Measurements from ENCODE around the gene GTF2IRD2.
"Not testable (repeated sequence)": the region's sequence is repeated elsewhere in the genome, so short reads cannot be mapped to it uniquely, and the experiment has no call there.

Gene GTF2IRD2

DNA sequence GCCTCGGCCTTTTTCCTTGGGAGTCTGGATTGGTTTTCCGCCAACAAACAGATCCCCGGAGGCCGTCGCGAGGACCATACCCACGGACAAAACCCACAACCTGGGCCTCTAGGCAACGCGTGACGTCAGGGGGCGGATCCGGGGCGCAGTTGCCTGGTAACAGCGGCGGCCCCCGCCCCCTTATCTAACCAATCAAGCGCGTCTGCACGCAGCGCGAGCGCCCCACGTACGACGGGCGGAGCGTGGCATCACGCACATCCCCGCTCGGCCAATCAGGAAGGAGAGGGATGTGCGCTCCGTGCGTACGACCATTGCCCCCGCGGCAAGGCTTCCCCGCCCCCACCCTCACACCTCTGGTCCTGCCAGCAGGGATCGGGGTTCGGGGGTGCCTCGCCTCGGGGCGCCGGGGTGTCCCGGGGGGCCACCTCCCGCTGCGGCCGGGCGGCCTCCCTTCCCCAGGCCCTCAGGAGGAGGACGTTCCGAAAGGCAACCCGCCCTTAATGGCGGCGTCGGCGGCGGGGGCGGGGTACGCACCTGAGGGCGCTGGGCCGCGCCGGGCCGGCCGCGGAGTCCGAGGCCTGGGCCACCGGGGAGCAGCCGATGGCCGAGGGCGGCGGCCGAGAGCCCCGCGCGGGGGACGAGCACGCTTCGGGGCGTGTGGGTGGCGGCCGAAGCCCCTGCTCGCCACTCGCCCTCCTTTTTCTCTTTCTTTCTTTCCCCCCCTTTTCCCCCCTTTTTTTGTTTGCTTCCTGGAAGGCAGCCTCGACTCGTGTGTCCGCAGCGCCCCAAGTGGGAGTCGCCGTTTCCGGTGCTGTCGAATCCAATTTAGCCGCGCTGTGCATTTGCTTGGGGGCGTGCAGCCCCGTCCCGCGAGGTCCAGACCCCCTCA, at the start of gene GTF2IRD2:
Gene GTF2IRD2 (minus strand): TSS at position 773 of the 889 bp plus-strand sequence. CDS start 15,227 bp downstream, outside the sequence.
- DNase-seq, result not testable (repeated sequence)

DNA sequence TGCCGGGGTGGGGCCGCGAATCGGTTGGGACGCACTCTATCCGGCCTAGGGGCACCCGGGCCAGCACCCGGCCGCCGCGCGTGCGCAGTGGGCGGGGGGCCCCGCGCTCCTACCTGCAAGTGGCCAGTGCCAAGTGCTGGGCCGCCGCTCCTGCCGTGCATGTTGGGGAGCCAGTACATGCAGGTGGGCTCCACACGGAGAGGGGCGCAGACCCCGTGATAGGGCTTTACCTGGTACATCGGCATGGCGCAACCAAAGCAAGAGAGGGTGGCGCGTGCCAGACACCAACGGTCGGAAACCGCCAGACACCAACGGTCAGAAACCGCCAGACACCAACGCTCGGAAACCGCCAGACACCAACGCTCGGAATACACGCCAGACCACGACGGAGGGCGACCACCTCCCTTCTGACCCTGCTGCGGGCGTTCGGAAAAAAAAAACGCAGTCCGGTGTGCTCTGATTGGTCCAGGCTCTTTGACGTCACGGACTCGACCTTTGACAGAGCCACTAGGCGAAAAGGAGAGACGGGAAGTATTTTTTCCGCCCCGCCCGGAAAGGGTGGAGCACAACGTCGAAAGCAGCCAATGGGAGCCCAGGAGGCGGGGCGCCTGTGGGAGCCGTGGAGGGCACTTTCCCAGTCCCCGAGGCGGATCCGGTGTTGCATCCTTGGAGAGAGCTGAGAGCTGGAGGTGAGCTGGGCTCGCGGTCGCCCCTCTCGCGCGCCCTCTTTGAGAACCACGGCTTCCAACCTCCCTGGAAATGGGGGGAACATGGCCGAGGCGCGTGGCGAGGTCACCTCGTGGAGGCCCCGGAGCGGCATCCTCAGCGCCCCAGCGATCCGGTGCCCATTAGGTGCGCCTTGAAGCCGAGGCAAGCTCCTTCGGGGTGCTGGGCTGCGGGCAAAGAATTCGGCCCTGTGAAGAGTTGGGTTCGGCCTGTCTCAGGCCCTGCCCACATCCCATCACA, 39.0 kb upstream of the GTF2IRD2 start:
- DNase-seq, result peak; percentile 72

DNA sequence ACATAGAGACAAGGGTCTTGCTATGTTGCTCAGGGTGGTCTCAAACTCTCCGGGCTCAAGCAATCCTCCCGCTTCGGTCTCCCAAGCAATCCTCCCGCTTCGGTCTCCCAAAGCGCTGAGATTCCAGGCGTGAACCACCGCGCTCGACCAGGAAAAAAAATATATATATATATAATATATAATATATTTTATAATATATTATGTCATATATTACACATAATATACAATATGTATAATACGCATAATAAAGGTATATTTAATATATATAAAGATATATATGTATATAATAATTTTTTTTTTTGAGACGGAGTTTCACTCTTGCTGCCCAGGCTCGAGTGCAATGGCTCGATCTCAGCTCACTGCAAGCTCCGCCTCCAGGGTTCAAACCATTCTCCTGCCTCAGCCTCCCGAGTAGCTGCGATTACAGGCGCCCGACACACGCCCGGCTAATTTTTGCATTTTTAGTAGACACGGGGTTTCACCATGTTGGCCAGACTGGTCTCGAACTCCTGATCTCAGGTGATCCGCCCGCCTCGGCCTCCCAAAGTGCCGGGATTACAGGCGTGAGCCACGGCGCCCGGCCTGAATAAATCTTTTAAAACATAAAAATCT, 38.2 kb upstream of the GTF2IRD2 start:
- not testable (repeated sequence) for DNase-seq

DNA sequence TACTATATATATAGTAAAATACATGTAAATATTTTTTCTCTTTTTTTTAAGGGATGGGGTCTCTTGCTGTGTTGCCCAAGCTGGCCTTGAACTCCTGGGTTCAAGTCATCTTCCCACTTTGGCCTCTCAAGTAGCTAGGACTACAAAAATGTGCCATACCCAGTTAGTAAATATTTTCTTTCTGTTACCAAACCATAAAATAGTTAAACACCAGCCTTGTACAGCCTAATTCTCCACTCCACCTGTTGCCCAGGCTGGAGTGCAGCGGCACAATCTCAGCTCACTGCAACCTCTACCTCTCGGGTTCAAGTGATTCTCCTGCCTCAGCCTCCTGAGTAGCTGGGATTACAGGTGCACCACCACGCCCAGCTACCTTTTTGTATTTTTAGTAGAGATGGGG, 33.9 kb upstream of the GTF2IRD2 start:
- DNase-seq, result not testable (repeated sequence)

DNA sequence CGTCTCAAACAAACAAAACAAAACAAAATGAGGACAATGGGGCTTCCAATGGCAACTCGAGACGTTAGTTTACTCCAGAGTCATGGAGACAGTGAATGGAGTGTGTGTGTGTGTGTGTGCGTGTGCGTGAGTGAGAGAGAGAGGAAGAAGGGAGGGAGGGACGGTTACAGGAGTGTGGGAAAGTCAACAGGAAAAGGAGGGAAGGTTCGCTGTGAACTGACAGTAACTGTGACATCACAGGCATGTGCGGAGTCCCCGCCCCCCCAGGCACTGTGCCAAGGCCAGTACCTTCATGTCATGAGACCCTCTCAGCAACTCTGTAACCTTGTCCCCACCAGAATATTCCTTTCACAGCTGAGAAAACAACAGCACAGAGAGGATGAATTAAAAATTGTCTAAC, 30.7 kb upstream of the GTF2IRD2 start:
- not testable (repeated sequence) for DNase-seq

DNA sequence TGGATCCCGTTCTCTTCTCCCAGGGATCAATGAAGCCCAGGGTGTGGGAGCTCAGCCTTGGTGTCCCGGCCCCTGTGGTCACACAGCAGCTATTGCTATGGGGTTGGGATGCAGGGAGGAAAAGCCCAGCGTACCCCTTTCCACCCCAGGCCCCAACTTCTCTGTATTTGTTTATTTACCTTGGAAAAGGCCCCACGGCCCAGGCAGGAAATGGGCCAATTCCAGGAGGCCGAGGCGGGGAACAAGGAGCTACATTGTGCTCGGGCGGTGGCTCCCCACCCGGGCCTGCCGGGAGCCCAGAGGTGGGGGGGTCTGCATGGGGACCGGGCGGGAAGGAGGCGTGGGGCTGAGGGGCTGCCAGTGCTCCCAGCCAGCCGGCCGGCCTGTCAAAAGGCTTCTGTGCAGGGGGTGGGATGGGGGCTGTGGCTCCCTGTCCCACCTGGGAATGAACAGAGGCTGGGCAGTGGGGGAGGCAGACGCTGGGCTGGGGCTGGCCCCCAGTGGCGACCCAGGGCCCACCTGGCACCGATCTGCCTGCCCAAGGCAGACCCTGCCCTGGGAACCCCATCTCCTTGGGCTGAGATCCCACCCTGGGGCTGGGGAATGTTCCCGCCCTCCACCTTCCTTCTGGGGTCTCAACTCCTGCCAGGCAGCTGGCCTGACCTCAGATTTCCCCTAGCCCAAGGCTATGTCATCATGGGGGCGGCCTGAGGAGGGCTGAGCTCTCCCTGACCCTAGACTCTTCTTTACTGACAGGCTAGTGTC, 23.5 kb upstream of the GTF2IRD2 start:
- DNase-seq, result not testable (repeated sequence)

DNA sequence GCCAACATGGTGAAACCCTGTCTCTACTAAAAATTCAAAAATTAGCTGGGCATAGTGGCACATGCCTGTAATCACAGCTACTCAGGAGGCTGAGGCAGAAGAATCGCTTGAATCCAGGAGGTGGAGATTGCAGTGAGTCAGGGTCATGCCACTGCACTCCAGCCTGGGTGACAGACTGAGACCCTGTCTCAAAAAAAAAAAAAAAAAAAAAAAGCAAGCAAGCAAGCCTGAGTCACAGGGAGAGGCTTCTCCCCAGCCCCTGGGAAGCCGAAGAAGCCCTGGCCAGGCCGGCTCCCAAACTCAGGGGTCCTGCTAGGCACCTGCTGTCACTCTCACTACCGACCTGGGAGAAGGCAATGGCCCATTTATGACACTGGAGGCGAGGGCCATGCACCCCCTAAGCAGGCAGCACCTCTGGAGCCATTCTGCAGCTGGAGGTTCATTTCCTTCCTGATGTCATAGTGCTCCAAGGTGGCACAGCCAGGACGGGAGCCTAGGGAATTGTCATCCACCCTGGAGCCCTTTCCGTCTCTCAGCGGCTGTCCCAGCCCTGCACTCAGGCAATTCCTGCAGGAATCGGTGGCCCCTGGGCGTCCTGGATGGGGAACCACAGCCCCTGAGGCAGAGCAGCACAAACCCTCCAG, 22.8 kb upstream of the GTF2IRD2 start:
- not testable (repeated sequence) for DNase-seq

DNA sequence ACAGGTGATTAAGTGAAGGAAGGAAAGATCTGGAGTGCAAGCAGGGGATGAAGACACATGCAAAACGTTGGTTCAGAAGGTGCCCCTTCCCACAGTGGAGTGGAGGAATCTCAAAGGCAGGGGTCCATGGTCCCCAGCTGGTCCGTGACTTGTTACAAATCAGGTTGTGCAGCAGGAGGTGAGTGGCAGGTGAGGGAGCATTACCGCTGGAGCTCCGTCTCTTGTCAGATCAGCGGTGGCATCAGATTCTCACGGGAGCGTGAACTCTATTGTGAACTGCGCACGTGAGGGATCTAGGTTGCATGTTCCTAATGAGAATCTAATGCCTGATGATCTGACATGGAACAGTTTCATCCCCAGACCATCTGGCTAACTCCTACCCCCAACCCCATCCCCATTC, 21.1 kb upstream of the GTF2IRD2 start:
- not testable (repeated sequence) for DNase-seq

DNA sequence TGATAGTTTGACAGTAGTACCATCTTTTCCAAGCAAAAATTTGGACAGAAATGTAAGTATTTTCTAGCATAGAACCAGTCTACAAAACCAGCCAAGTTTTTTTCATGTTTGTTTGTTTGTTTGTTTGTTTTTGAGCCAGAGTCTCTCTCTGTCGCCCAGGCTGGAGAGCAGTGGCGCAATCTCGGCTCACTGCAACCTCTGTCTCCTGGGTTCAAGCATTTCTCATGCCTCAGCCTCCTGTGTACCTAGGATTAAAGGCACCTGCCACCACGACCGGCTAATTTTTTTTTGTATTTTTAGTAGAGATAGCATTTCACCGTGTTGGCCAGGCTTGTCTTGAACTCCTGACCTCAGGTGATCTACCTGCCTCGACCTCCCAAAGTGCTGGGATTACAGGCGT, 14.4 kb upstream of the GTF2IRD2 start:
- not testable (repeated sequence) for DNase-seq

DNA sequence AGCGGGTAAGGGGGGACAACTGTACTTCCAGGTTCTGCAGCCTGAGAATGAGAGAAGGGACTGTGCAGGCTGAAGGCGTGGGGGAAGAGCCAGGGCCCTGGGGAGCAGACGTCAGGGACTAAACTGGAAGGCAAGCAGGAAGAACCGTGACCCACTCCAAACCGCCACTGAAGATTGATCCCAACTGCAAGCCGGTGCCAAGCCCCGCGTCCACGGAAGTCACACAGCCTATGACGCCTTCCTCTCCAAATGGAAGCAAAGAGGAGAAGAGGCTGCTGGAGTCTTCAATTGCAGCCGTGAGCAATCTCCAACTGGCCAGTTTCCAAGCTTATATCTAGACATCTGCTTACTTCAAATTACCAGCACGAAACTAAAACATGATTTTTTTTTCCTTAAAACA, 1.6 kb downstream of the GTF2IRD2 start:
- not testable (repeated sequence) for DNase-seq

DNA sequence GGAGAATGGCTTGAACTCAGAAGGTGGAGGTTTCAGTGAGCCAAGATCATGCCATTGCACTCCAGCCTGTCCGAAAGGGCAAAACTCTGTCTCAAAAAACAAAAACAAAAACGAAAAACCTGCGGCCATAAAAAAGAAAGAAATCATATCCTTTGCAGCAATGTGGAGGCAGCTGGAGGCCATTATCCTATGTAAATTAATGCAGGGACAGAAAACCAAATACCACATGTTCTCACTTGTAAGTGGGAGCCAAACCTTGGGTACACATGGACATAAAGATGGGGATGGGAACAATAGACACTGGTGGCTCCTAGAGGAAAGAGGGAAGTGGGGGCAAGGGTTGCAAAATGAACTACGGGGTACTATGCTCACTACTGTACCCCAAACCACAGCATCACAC, 21.0 kb downstream of the GTF2IRD2 start:
- not testable (repeated sequence) for DNase-seq

DNA sequence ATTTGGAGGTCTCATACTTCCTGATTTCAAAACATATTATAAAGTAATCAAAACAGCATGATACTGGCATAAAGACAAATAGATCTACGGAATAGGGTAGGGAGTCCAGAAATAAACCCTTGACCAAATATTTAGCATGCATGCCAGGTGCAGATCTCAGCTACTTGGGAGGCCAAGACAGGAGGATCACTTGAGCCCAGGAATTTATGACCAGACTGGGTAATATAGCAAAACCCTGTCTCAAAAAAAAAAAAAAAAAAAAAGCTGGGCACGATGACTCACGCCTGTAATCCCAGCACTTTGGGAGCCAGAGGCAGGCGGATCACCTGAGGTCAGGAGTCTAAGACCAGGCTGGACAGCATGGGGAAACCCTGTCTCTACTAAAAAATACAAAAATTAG, 21.4 kb downstream of the GTF2IRD2 start:
- not testable (repeated sequence) for DNase-seq

DNA sequence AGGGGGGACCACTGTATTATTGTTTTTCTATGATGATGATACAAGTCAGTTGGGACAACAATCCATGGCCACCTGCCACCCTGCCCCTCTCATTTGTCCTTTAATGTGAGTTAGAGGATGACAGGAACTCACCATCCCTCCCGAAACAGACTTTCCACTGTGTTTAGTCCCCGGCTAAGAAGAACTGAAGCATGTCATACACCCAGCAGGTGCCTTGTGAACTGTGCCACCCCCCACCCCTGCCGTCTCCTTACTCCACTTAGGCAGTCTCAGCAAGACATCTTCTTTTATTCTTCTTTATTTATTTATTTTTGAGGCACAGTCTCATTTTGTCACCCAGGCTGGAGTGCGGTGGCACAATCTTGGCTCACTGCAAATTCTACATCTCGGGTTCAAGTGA, 30.1 kb downstream of the GTF2IRD2 start:
- DNase-seq, result not testable (repeated sequence)

DNA sequence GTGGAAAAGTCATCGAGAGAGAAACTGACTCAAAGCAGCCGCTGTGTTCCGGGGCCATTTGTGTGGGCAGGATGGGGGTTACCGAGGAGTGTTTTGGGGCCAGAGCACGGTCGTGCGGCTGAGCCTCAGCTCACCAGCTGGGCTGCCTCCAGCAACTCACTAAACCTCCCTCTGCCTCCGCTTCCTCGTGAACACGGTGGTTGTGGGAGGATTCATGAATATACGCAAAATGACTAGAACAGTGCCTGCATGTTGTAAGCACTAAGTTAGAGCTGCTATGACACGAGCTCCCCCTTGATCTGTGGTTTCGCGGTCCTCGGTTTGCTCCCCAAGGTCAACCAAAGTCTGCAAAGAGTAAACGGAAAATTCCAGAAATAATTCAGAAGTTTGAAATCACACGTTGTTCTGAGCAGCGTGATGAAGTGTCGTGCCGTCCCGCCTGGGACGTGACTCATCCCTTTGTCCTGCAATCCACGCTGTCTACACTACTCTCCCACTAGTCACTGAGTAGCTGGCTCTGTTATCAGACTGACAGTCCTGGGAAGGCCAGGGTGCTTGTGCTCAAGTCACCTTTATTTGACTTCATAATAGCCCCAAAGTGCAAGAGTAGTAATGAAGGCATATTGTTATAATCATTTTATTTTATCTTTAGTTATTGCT, 31.1 kb downstream of the GTF2IRD2 start:
- not testable (repeated sequence) for DNase-seq

DNA sequence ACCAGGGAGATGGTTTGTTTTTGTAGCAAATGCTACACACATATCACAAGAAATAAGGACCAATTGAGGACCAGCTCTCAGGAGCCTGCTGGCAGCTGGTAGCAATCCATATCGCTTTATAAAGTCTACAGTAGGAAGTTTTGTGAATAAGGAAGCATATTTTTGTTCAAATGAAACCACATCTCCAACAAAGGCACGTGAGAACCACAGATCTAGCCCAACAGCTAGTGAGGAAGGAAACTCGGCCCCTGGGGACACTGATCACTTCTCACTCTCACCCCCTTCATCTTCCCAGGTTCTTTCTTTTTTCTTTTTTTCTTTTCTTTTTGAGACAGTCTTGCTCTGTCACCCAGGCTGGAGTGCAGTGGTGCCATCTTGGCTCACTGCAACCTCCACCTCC, 35.5 kb downstream of the GTF2IRD2 start:
- not testable (repeated sequence) for DNase-seq

DNA sequence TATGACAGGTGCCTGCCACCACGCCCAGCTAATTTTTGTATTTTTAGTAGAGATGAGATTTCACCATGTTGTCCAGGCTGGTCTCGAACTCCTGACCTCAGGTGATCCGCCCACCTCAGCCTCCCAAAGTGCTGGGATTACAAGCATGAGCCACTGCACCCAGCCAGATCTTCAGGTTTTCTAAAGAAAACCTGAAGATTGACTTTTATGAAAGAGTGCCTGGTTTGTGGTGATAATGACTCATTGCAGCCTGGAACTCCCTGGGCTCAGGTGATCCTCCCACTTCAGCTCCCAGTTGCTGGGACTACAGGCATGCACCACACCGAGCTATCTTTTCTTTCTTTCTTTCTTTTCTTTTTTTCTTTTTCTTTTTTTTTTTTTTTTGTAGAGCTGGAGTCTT, 52.8 kb downstream of the GTF2IRD2 start:
- DNase-seq, result not testable (repeated sequence)

DNA sequence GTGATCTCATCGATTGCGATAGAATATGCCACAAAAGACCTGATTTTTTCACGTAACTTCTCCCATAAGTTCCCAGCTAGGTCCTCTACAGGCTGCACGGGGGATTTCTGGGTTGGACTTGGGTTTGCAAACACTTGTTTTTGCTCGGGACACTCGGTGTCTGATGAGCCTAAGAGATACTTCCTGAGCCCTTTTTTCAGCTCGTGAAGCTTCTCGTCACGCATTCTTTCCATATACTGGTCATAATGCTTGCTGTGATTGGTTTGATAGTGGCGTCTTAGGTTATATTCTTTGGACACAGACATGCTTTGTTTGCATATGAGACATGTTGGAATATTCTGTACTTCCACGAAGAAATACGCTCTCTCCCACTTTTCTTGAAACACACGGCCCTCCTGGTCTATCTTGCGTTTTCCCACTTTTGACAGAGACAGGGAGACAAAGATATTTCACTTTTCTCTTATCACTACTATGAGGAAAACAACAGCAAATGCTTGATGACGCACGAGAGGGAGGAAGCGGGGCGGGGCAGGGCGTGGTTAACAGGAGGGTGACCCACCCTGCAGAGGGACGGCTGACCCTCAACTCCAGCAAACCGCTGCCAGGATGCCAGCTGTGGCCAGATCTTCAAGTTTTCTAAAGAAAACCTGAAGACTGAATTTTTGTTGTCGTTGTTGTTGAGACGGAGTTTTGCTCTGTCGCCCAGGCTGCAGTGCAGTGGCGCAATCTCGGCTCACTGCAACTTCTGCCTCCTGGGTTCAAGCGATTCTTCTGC, 53.4 kb downstream of the GTF2IRD2 start:
- DNase-seq, result not testable (repeated sequence)

DNA sequence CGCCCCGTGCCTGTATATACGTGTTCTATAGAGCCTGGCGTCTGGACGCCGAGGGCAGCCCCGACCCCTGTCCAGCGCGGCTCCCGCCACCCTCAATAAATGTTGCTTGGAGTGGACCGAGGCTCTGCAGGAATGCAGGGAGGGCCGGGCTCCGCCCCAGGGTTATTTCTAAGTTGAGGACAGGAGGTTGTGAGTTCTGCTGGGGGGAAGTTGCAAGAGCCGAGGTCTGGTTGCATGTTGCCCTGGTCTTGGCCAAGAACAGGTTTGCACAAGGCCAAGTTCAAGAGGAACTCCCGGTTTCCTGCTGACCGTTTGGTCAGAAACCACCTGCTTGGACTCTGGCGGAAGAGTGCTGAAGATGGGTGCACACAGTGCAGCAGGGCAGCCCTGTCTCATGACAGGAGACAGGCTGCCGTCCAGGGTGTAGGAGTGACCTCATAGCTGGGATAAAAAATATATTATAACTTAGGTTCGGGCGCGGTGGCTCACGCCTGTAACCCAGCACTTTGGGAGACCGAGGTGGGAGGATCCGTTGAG, 62.1 kb downstream of the GTF2IRD2 start:
- not testable (repeated sequence) for DNase-seq

DNA sequence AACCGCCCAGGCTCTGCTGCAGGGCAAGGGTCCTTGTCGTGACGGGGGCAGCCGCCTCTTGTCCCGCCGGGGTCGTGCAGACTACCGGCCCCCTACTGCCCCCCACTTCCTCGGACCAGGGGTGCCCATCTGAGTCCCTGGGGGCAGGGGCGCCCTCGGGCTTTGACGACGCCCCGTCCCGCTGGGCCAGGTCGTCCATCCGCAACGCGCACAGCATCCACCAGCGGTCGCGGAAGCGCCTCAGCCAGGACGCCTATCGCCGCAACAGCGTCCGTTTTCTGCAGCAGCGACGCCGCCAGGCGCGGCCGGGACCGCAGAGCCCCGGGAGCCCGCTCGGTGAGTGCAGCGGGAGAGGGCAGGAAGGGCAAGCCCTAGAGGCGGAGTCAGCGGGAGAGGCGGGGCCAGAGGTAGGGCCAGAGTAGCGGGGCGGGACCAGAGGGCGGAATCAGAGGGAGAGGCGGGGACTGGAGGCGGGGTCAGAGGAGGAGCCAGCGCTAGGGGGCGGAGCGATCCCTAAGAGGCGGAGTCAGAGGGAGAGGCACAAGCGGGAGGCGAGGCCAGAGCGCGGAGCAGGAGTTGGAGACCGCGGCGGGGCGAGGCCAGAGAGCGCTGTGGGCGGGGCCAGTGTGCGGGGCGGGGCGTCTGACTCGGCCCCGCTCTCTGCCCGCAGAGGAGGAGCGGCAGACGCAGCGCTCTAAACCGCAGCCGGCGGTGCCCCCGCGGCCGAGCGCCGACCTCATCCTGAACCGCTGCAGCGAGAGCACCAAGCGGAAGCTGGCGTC, 62.8 kb downstream of the GTF2IRD2 start:
- DNase-seq, result peak; percentile 93
